Adrenal gland (tissue), 12 donors: ENCODE measurements around the gene BSDC1. TPM values are rescaled to one million over a fixed set of nuclear protein-coding genes. Genes with fewer than 3 reads are reported as not detected.

Experiments
- DNase-seq, 7 donors: peaks; one replicate each; pipeline ENCODE4 v3.0.0-alpha.2; 2019 to 2020
- H3K27ac ChIP-seq, 5 donors: fragments of 200-600 bp; sonication (generic) in 4 of 5; 1 replicate in 3 of 5; 2 replicates in 2 of 5; pipeline versions ENCODE4 v1.5.1 to v1.8.0; 2016 to 2020; ENCODE audit warnings: mild to moderate bottlenecking in 1 of 5
- H3K27me3 ChIP-seq: fragments of 200-600 bp; 2 replicates; pipeline ENCODE4 v1.8.0; 2021
- H3K36me3 ChIP-seq, 2 donors: fragments of 200-600 bp; replicated peaks in 1 of 2; 1 replicate in 1 of 2; 2 replicates in 1 of 2; pipeline versions ENCODE4 v1.5.1 to v1.8.0; 2018 to 2022
- H3K4me1 ChIP-seq, 2 donors: fragments of 200-600 bp; replicated peaks in 1 of 2; 1 replicate in 1 of 2; 2 replicates in 1 of 2; pipeline versions ENCODE4 v1.5.1 to v1.8.0; 2018 to 2021
- H3K4me3 ChIP-seq, 4 donors: fragments of 200-600 bp; sonication (generic) in 3 of 4; one replicate each; pipeline ENCODE4 v1.5.1; 2016 to 2018
- H3K9me3 ChIP-seq, 3 donors: fragments of 200-600 bp; sonication (generic) in 1 of 3; replicated peaks in 1 of 3; 1 replicate in 2 of 3; 2 replicates in 1 of 3; pipeline versions ENCODE4 v1.5.1 to v1.8.0; 2016 to 2021
- POLR2A ChIP-seq, 2 donors: fragments of 450-650 bp; IDR thresholded peaks; one replicate each; pipeline ENCODE4 v1.6.1; 2017; ENCODE audit warnings: antibody characterized with exemption in 2 of 2, mild to moderate bottlenecking in 2 of 2, moderate library complexity in 1 of 2
- WGBS, 4 donors: extraction: QIAGEN DNeasy Blood & Tissue Kit in 2 of 4; methylation state at CpG; one replicate each; pipeline versions ENCODE4 v1.1.5 to v1.1.7; 2013 to 2017; 5-methylcytosine and 5-hydroxymethylcytosine counted together
- intact Hi-C, 2 donors: fragments of 100-400 bp; cut with DNase I; formaldehyde crosslinking; loops; one replicate each; pipeline versions ENCODE4 v1.14.1 to v1.15.0; 2022 to 2023
- polyA plus RNA-seq, 3 donors: library from polyadenylated mRNA; stranded (reverse); fragments of 200-250 nt in 2 of 3; fragments of 350-450 nt in 1 of 3; fragmentation: Illumina TruSeq in 1 of 3; extraction: RNeasy Lipid Tissue Mini Kit (QIAGEN cat#74804) in 1 of 3; gene quantifications; one replicate each; pipeline ENCODE4 v1.2.3, GENCODE V29; 2013 to 2014
- total RNA-seq, 9 donors: library from RNA; depleted of rRNA in 4 of 9; stranded (reverse); fragments of >200 nt in 4 of 9; fragments of 120-200 nt in 1 of 9; fragmentation: NEBNext Ultra II Directional in 1 of 9; extraction: Animal tissue kit (Norgen Biotek cat#: 25700) in 1 of 9; gene quantifications; one replicate each; pipeline versions ENCODE4 v1.1.0 to v1.2.4, GENCODE V29; 2013 to 2023
- TF ChIP-seq, protein P1 (sequence below), 6 experiments: fragments of 450-650 bp in 4 of 6; fragments of 200-600 bp in 2 of 6; sonication (generic) in 1 of 6; IDR thresholded peaks; 1 replicate in 5 of 6; 2 replicates in 1 of 6; pipeline versions ENCODE4 v1.5.1 to v1.8.0; 2016 to 2021; ENCODE audit warnings: antibody characterized with exemption in 6 of 6, mild to moderate bottlenecking in 2 of 6, moderate library complexity in 1 of 6
- donor health status: healthy with polysubstance abuse.
- donor health status: Bipolar disorder and iron deficiency.
- donor health status: DM: yes; HTN: yes; CAD: no.
- donor health status: DM: no; HTN: no; CAD: no.
- donor health status: DM: no; HTN: no; CAD: no.
- donor health status: DM: yes; HTN: yes; CAD: no.

The BSDC1 gene
- total and polyA plus RNA-seq, 12 donors: 47.9 to 153 (median 107) TPM

DNA sequence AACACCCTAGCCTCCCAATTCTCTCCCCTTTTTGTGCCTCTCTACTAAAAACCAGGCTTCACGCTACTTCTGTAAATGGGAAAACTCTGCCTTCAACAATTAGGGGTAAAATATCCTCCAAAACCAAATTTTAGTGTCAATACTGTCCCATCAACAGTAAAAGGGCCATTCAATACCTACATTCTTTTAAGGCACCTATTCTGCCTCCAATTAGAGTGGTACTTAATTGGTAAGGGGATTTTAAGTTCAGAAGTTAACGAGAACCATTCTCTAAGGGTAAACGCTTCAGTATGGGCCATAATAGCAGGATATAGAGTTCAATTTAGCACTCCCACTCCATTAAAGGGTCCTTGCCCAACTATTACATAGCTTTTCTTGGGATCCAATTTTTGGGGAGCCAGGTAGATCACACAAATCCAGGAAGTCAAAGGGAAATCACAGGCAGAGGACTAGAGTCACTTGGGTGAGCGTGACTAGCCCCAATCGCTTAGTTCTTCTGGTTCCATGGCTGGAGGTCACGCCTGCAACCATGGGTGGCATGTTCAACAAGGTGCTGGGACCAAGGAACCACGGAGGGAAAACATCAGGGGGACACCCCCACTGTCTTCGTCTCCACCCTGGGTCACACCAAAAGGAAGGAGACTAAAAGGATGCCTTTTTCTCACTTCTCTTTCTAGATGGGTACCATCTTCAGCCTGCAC lies 20.1 kb upstream of the BSDC1 start:
- TF ChIP-seq, protein P1, sequence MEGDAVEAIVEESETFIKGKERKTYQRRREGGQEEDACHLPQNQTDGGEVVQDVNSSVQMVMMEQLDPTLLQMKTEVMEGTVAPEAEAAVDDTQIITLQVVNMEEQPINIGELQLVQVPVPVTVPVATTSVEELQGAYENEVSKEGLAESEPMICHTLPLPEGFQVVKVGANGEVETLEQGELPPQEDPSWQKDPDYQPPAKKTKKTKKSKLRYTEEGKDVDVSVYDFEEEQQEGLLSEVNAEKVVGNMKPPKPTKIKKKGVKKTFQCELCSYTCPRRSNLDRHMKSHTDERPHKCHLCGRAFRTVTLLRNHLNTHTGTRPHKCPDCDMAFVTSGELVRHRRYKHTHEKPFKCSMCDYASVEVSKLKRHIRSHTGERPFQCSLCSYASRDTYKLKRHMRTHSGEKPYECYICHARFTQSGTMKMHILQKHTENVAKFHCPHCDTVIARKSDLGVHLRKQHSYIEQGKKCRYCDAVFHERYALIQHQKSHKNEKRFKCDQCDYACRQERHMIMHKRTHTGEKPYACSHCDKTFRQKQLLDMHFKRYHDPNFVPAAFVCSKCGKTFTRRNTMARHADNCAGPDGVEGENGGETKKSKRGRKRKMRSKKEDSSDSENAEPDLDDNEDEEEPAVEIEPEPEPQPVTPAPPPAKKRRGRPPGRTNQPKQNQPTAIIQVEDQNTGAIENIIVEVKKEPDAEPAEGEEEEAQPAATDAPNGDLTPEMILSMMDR (IDR thresholded peaks at IDR 0.05): peak in 1 of 6 experiments; percentile 3
- no peak for TF ChIP-seq POLR2A (IDR thresholded peaks at IDR 0.05)
- DNase-seq: no peak
- no peak overlapping the region for H3K4me3 ChIP-seq
- intact Hi-C loops: no loop called here
- 82 to 91% (median 86%) methylated on average over 8 of the region's 8 CpGs for WGBS, 4 donors
- no peaks in the 10 kb centered on the region for H3K27me3 ChIP-seq
- no peaks in the 10 kb centered on the region for H3K36me3 ChIP-seq
- H3K9me3 ChIP-seq: no peaks in the 10 kb centered on the region
- no peak overlapping the region for H3K27ac ChIP-seq
- H3K4me1 ChIP-seq: no peaks in the 10 kb centered on the region

DNA sequence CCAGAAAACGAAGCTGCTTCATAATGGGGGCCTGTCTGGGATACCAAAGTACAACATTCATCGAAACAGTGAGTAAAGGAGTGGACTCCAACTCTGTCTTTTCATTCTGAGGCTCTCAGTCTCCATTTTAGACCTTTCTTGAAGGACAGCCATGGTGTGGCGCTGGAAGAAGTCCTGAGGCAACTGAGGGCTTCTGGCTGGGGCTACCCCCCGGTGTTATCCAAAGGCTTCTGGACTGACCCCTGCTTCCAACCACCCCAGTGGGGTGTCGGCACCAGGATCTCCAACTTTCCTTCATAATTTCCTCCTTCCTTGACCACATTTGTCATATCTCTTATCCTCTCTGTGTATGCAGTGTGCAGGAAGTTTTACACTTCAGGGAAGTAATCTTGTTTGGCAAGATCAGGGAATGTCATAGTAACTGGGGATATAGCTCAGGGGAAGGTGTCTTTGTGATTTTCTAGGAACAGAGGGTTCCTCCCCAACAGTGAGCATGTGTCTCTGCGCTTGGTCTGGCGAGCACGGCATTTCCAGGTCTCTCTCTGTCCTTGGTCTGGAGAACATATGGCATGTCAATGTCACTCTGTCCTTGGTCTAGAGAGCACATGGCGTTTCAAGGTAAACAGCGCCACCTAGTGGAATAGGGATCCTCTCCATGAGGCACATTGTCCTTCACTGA lies 19.4 kb upstream of the BSDC1 start:
- H3K9me3 ChIP-seq: no peaks in the 10 kb centered on the region
- H3K4me3 ChIP-seq: no peak overlapping the region
- H3K27ac ChIP-seq: no peak overlapping the region
- WGBS, 4 donors: 48 to 56% (median 50%) methylated on average over 10 of the region's 10 CpGs
- no peaks in the 10 kb centered on the region for H3K4me1 ChIP-seq
- no peak for TF ChIP-seq POLR2A (IDR thresholded peaks at IDR 0.05)
- TF ChIP-seq, protein P1 (IDR thresholded peaks at IDR 0.05): peak; percentile 55 to 76 (median 70)
- DNase-seq: peak; percentile 37 to 78 (median 49)
- no peaks in the 10 kb centered on the region for H3K27me3 ChIP-seq
- no peaks in the 10 kb centered on the region for H3K36me3 ChIP-seq
- intact Hi-C loops: no loop called here

DNA sequence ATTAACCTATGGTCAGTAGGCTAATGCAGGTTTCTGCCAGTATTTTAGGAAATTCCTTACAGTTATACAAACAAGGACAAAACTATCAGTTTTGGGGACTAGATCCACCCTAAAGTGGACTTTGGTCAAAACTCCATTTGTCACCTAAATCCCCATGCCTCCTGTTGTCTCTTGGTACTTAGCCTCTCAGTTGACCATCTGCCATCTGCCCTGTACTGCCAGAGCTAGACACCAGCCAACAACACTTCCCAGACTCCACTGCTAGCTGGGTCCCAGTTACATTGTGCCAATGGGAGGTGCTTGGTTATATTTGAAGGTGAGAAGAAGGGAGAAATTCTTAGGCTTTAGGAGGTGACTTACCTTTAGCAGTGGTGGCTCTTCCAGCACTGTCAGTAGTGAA lies 17.0 kb upstream of the BSDC1 start:
- intact Hi-C loops: no loop called here
- Histone ChIP-seq H3K4me1 (no peaks in the 10 kb centered on the region), H3K9me3 (no peaks in the 10 kb centered on the region), H3K4me3 (no peak overlapping the region), H3K36me3 (no peaks in the 10 kb centered on the region), H3K27me3 (no peaks in the 10 kb centered on the region), H3K27ac (no peak overlapping the region)
- TF ChIP-seq, protein P1 (IDR thresholded peaks at IDR 0.05): no peak
- TF ChIP-seq POLR2A (IDR thresholded peaks at IDR 0.05): no peak
- DNase-seq: no peak

DNA sequence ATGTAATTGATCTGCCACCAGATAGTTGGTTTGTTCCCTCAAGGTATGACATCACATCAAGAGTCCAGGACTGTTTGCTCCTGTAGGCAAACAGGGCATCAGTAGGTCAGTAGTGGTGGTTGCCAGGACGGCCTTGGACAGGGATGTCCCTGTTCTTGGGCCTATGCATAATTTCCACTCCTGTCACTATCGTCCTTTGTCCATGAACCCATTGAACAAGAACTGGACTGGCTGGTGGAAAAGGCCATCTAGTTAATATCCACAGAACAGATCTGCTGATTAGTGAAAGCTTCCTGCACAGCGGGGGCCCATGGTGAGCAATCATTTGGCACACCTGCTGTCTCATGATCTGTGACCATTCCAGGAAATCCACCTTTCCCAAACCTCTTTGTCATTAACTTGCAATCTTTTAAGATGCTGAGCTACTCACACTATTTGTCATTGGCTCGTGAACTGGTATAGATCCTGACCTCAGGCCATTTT lies 12.4 kb upstream of the BSDC1 start:
- Histone ChIP-seq H3K36me3 (no peaks in the 10 kb centered on the region), H3K27me3 (no peaks in the 10 kb centered on the region), H3K27ac (no peak overlapping the region), H3K4me1 (no peaks in the 10 kb centered on the region), H3K9me3 (no peaks in the 10 kb centered on the region), H3K4me3 (no peak overlapping the region)
- TF ChIP-seq POLR2A (IDR thresholded peaks at IDR 0.05): no peak
- TF ChIP-seq, protein P1 (IDR thresholded peaks at IDR 0.05): no peak
- WGBS, 4 donors: 76 to 86% (median 82%) methylated on average over 4 of the region's 4 CpGs
- intact Hi-C loops: no loop called here
- DNase-seq: no peak
